HG03571 (cell line): ENCODE results near the gene TC2N.
"Not testable (repeated sequence)": the region's sequence is repeated elsewhere in the genome, so short reads cannot be mapped to it uniquely, and the experiment has no call there.

Experiments
- ATAC-seq: cut with Tn5 transposase; IDR thresholded peaks from one replicate; pipeline ENCODE4 v1.9.1; 2021; ENCODE audit not compliant: unreplicated experiment

TC2N gene

DNA sequence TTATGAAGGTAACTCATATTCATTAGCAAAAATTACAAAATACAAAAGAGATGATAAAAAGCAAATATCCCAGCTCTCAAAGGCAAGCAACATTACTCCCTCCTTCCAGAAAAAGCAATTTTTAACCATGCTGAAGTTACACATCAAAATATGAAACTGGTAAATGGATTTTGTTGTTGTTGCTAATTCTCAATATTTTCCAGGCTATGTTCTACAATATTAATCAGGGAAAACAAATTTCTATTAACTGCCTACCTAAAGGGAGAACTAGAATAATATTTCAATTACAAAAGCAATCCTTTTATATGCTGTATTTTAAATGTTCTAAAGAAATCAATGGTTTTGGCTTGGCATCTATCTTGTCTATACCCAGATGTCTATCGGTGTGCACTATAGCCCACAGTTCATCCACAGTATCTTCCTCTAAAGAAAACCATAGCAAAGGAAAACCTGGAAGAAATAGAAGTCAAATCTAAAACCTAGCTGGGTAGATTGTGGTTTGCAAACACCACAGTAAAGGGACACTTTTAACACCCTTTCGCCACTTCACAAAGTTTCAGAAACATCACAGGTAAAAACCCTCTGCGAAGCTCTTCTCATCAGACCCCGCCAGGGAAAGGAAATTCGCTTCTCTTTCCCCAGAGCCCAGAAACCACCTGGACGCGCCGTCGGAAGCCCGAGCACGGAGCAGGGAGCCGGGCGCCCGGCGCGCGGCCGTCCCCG, 32.0 kb downstream of the TC2N start:
- ATAC-seq = peak; percentile 18

- ATAC-seq = no peak
These were observed 32.8 kb downstream of the TC2N start for GRCh38 chr14:91834571-91834970.

DNA sequence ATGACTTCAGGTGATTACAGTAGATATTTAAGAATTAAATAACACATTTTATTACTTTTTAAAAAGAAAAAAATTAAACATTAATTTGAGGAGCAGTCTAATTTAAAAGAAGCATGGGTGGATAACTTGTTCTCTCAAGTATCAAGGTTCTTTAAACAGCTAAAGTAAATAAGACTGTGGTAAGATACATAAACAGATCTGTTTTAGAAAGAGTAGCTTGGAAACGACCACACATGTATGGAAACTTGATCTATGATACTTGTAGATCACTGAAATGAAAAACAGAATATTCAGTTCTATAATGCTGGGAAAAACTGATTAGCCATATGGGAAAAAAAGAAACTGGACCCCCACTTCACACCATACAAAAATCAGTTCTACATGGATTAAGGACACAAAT, 36.0 kb downstream of the TC2N start:
- no peak for ATAC-seq

GRCh38 chr14:91830777-91831176, 36.6 kb downstream of the TC2N start:
- ATAC-seq = peak; percentile 78

DNA sequence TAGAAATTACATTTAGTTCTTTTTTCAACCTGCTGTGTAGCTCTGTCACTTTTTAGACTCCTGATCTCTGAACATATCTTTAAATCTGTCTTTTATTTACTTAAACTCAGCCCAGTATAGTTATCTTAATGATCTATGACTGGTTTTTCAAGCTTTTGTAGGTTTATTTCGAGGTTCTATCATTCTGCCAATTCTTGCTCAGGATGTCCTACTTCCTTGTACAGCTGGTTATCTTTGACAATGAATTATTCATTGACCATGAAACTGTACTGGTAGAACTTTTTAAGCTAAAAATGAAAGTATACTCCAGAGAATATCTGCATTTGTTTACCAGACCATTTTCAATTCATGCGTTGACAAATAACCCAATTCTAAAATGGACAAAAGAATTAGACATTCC, 37.8 kb downstream of the TC2N start:
- ATAC-seq = no peak

DNA sequence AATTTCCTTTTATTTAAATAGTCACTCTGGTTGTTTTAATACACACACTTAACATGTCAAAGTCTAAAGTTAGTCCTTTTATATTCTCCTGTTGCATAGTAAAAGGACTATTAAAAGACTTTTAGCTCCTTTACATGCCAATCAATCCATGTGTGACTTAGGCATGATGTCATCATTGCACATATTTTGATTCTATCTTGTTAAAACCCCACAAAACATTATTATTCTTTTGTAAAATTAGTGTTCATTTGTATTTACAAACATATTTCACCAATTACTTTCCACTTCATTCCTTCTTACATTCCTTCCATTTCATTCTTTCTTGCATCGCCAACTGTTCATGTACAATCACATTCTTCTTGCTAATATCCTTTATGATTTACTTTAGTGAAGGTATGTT, 39.6 kb downstream of the TC2N start:
- no peak for ATAC-seq

DNA sequence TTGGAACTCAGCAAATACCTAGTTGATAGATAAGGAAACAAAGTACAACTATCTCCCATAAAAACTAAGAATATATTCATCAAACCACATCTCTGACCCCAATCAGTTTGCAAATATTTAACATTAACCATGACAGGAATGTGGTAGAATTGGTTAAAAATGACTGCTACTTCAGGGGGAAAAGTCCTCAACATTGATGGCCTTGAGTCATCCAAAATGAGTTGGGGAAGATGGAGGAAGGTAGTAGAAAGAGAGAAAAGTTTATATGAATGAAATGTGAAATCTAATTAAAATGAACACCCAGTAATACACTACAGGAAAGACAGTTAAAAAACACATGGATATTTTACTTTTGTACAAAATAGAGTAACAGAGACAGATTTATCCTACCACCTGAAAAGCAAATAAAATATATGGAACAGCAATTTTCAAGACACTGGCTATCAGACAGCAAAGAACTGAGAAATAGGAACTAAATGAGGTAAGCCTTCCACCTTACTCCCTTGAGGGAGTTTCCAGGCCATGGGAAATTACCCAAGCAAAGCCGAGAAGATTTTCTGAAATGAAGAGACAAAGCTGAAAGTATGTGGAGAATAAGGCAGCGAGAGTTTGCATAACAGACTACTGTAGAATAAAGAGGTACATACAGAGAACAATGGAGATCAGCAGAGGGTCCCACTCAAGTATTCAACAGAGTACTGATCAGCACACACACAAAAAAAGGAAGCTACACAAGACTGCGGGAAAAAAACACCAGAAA, 49.6 kb downstream of the TC2N start:
- ATAC-seq = peak; percentile 79

GRCh38 chr14:91814317-91814716, 53.0 kb downstream of the TC2N start:
- no peak for ATAC-seq

DNA sequence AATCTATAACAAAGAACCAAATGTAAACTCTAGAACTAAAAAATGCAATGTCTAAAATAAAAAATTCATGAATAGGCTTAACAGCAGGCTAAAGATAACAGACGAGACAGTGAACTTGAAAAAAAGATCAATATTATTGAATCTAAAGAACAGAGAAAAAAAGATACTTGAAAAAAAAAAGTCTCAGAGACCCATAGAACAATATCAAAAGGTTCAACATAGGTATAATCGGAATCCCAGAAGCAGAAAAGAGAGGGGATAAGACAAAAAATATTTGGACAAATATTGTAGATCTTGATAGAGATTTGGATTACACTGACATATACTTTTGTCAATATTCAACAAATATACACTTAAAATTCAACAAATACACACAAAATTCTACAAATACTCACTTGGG, 56.6 kb downstream of the TC2N start:
- ATAC-seq = no peak

GRCh38 chr14:91806716-91807115, 60.6 kb downstream of the TC2N start:
- no peak for ATAC-seq

DNA sequence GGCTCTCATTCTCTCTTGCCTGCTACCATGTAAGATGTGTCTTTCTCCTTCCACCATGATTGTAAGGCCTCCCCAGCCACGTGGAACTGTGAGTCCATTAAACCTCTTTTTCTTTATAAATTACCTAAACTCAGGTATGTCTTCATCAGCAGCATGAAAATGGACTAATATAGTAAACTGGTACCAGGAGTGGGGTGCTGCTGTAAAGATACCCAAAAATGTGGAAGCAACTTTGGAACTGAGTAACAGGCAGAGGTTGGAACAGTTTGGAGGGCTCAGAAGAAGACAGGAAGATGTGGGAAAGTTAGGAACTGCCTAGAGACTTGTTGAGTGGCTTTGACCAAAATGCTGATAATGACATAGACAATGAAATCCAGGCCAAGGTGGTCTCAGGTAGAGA, 61.2 kb downstream of the TC2N start:
- ATAC-seq = not testable (repeated sequence)

DNA sequence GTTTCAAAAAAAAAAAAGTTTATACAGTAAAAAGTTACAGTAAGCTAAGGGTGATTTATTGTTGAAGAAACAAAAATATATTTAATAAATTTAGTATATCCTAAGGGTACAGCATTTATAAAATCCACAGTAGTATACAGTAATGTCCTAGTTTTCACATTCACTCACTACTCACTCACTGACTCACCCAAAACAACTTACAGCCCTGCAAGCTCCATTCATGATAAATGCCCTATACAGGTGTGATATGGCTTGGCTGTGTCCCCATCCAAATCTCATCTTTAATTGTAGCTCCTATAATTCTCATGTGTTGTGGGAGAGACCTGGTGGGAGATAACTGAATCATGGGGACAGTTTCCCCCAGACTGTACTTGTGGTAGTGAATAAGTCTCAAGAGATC, 61.7 kb downstream of the TC2N start:
- no peak for ATAC-seq

GRCh38 chr14:91801358-91801757, 66.0 kb downstream of the TC2N start:
- no peak for ATAC-seq

- no peak for ATAC-seq
These were observed 70.6 kb downstream of the TC2N start for GRCh38 chr14:91796617-91797347.

- no peak for ATAC-seq
These were observed 73.6 kb downstream of the TC2N start for GRCh38 chr14:91793704-91794103.

- ATAC-seq = no peak
These were observed 81.1 kb downstream of the TC2N start for GRCh38 chr14:91786188-91786587.

DNA sequence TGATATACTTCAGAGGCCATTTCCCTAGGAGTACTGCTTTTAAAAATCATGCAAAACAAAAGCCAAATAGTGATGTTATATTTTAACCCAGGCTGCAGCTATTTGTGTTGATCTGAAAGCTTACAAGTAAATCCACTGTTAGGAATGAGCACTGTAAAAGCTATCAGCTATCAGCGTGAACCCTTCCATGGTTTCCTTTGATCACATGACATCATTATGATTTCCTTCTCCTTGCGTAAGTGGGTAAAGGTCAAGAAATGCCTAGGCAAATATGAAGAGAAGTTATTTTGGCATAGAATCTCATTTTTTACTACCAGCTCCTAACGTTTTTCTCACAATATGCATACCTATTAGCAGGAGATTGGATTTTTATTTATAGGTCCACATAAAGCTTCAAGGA, 86.9 kb downstream of the TC2N start:
- no peak for ATAC-seq

DNA sequence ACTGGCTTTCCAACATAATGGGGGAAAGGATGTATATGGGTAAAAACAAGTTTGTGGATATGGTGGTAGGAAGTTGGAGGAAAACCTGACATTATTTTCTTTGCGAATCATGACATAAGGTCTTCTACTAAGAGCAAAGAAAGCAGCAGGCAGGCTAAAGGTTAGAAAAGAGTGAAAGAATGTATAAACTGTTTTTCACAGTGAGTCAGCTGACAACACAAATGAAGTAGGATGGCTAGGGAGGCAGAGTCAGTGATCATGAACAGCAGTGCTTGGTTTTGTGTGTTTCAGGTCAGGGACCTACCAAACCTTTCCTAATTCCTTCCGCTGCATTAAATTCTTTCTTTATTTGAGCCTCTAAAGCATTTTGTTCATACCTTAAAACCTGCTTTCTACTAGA, 89.1 kb downstream of the TC2N start:
- no peak for ATAC-seq

DNA sequence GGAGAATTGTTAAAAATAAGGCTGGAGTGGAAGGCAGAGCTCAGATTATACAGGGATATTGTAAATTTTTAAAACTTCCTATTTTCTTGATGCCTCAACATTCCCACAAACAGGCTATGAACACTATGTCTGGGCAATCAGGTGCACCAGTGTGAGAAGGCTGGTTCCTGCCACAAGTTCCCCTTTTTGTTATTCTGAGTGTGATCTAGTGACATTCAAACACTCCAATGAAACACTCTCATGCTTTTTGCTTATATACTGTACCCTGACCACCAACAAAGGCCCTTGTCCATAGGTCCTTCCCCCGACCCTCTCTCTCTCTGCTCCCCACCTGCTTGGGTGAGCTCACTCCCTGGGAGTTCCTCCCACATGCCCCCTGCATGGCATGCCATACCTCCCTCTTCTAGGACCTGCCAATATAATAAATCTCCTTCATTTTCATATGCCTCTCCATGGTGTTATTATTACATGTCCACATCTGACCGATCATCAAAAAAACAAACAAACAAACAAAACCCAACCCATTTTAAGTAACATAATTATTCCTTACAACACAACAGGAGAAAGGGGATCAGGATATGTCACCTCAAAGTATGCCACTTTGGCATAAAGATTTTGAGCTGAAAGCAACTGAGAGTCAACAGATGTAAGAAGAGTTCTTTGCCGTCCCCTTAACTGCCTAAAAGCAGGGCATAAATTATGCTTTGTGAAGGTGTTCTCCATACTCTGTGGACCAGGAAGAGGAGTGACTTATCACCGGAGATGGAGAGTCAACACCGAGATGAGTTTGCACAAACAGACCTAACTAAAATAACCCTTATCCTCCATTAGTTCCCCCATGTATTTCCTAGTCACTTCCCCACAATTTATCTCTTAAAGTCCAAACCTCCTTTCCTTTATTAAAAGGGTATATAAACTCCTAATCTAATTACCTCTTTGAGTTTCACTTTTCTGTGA, 92.9 kb downstream of the TC2N start:
- peak; percentile 55 for ATAC-seq

GRCh38 chr14:91770185-91770584, 97.2 kb downstream of the TC2N start:
- ATAC-seq = no peak
